Measurements from ENCODE around the gene C2CD2L. TPM values are rescaled to one million over a fixed set of nuclear protein-coding genes. Genes with fewer than 3 reads are reported as not detected.
A peak's percentile ranks its signal among the peaks of the same experiment; 100 is the strongest.

The C2CD2L gene
- polyA plus RNA-seq, 1 of the 3 experiments (the other 2 are of a cell fraction): 8.6 TPM

GRCh38 chr11:119154178-119154577 lies 47.0 kb downstream of the C2CD2L start:
- Histone ChIP-seq H3K27ac (ENCODE audit: low read depth in 2 of 2, low read length in 1 of 2) (no peak overlapping the region), H3K4me2 (no peak overlapping the region), H3K79me2 (ENCODE audit: insufficient read depth) (no peaks in the 10 kb centered on the region), H3F3A (replicated peaks; ENCODE audit: insufficient read depth) (no peaks in the 10 kb centered on the region), H3K4me3 (ENCODE audit: low read depth in 2 of 2, low read length in 1 of 2) (no peak overlapping the region), H3K36me3 (replicated peaks in 1 of 2; ENCODE audit: control insufficient read depth in 1 of 2, insufficient read depth in 2 of 2, low read length in 1 of 2) (no peaks in the 10 kb centered on the region), H4K20me1 (ENCODE audit: insufficient read depth) (no peaks in the 10 kb centered on the region), H3K9ac (no peak overlapping the region), H3K27me3 (ENCODE audit: insufficient read depth) (no peaks in the 10 kb centered on the region), H3K9me2 (no peaks in the 10 kb centered on the region), H2AFZ (ENCODE audit: low read depth) (no peak overlapping the region), H3K4me1 (ENCODE audit: control insufficient read depth in 1 of 2, insufficient read depth in 2 of 2, low read depth in 1 of 2, low read length in 1 of 2) (peaks cover 0 to 4% of the 10 kb centered on the region in 2 experiments; a peak in 1 of 4 replicates), H3K9me3 (no peaks in the 10 kb centered on the region)
- WGBS (ENCODE audit: low lambda C conversion rate): 97% methylated on average over 6 of the region's 6 CpGs
- no peak for TF ChIP-seq RFX5 (IDR thresholded peaks at IDR 0.05; ENCODE audit: low read length)
- ChIA-PET CTCF (interaction anchor here (0.8 to 8.9 kb wide), 8 partner anchors 9 to 186 kb away, joined by 3 to 48 read pairs (median 8); partner anchors contain the start of genes CBL and NLRX1), POLR2A (no interaction called here)
- no peak for DNase-seq

- peaks cover 0 to 4% of the 10 kb centered on the region in 2 experiments; a peak in 1 of 4 replicates for H3K4me1 ChIP-seq (ENCODE audit: control insufficient read depth in 1 of 2, insufficient read depth in 2 of 2, low read depth in 1 of 2, low read length in 1 of 2)
- TF ChIP-seq IRF3 (IDR thresholded peaks at IDR 0.05; ENCODE audit: low read depth, low read length): no peak
- TF ChIP-seq RXRA (IDR thresholded peaks at IDR 0.05; ENCODE audit: borderline replicate concordance, low read depth): no peak
- no peak for TF ChIP-seq POLR2AphosphoS5 (IDR thresholded peaks at IDR 0.05; ENCODE audit: low read depth, low read length)
- peak; percentile 8; the same call in 1 of the 2 replicates for TF ChIP-seq RAD21 (IDR thresholded peaks at IDR 0.05; ENCODE audit: low read length)
- no peak for TF ChIP-seq REST (IDR thresholded peaks at IDR 0.05; ENCODE audit: low read depth, low read length)
- no peak for TF ChIP-seq TAF1 (IDR thresholded peaks at IDR 0.05; ENCODE audit: borderline replicate concordance, low read depth, low read length)
- TF ChIP-seq CTCF (IDR thresholded peaks at IDR 0.05): peak; percentile 43
- TF ChIP-seq MAX (IDR thresholded peaks at IDR 0.05; ENCODE audit: low read depth): no peak
- TF ChIP-seq RCOR1 (IDR thresholded peaks at IDR 0.05; ENCODE audit: low read length): no peak
- no peak for TF ChIP-seq YY1 (IDR thresholded peaks at IDR 0.05; ENCODE audit: low read depth)
- no peak for TF ChIP-seq GATA2 (CRISPR knock-in tag; IDR thresholded peaks at IDR 0.05)
- no peak for TF ChIP-seq EZH2phosphoT487 (IDR thresholded peaks at IDR 0.05; ENCODE audit: borderline replicate concordance, low read depth)
- no peak for TF ChIP-seq TCF12 (IDR thresholded peaks at IDR 0.05)
- no peak for TF ChIP-seq FOXJ3 (CRISPR knock-in tag; IDR thresholded peaks at IDR 0.05)
- H3K79me2 ChIP-seq (ENCODE audit: insufficient read depth): no peaks in the 10 kb centered on the region
- DNase-seq: peak; percentile 67
- no peaks in the 10 kb centered on the region for H3K9me3 ChIP-seq
- H3K27ac ChIP-seq (ENCODE audit: low read depth in 2 of 2, low read length in 1 of 2): no peak overlapping the region
- H3K27me3 ChIP-seq (ENCODE audit: insufficient read depth): no peaks in the 10 kb centered on the region
- WGBS (ENCODE audit: low lambda C conversion rate): 68% methylated on average over 8 of the region's 8 CpGs
- no peak overlapping the region for H2AFZ ChIP-seq (ENCODE audit: low read depth)
- no peak overlapping the region for H3K4me3 ChIP-seq (ENCODE audit: low read depth in 2 of 2, low read length in 1 of 2)
- H3K36me3 ChIP-seq (replicated peaks in 1 of 2; ENCODE audit: control insufficient read depth in 1 of 2, insufficient read depth in 2 of 2, low read length in 1 of 2): no peaks in the 10 kb centered on the region
- ChIA-PET CTCF (interaction anchor here (1.1 to 8.9 kb wide), 7 partner anchors 11 to 184 kb away, joined by 3 to 48 read pairs (median 4); partner anchors contain the start of gene CBL), POLR2A (no interaction called here)
- no peaks in the 10 kb centered on the region for H4K20me1 ChIP-seq (ENCODE audit: insufficient read depth)
- no peak overlapping the region for H3K9ac ChIP-seq
- H3F3A ChIP-seq (replicated peaks; ENCODE audit: insufficient read depth): no peaks in the 10 kb centered on the region
- H3K9me2 ChIP-seq: no peaks in the 10 kb centered on the region
- H3K4me2 ChIP-seq: no peak overlapping the region
Observed at GRCh38 chr11:119155733-119156492, 48.8 kb downstream of the C2CD2L start.

Measured in SK-N-SH (cell line).